A673 (cell line): ENCODE results near the gene CYP27C1. TPM values are rescaled to one million over a fixed set of nuclear protein-coding genes. Genes with fewer than 3 reads are reported as not detected.

Experiments
- BruUV-seq: library from RNA; stranded (reverse); fragments of 400-500 nt; replicated peaks from 2 replicates; lab custom pipeline; 2021; lab: Mats Ljungman, UMichigan
- CTCF ChIA-PET: fragments of 300-600 bp; sonication (Branson Sonifier 250); formaldehyde crosslinking; loops from one replicate; lab custom pipeline; 2022; ENCODE audit warnings: antibody characterized with exemption; lab: Charles Lee
- POLR2A ChIA-PET: fragments of 300-600 bp; sonication (Branson Sonifier 250); formaldehyde crosslinking; loops from one replicate; lab custom pipeline; 2022; ENCODE audit warnings: antibody characterized with exemption; ENCODE audit not compliant: low non-redundant PET; lab: Charles Lee
- DNase-seq: peaks from one replicate; pipeline ENCODE4 v3.0.0-alpha.2; 2015; ENCODE audit warnings: low spot score
- H3K27ac ChIP-seq: fragments of 200-600 bp; sonication (generic); 2 replicates; pipeline ENCODE4 v1.5.1; 2016; ENCODE audit warnings: mixed run types, low read depth, mild to moderate bottlenecking, mixed read lengths, antibody characterized with exemption, low read length; ENCODE audit not compliant: poor library complexity, severe bottlenecking
- H3K27me3 ChIP-seq: fragments of 200-600 bp; sonication (generic); replicated peaks from 2 replicates; pipeline ENCODE4 v1.6.1; 2017; ENCODE audit warnings: mixed run types, low read depth, mild to moderate bottlenecking, mixed read lengths, antibody characterized with exemption, low read length; ENCODE audit not compliant: insufficient read depth, poor library complexity
- H3K36me3 ChIP-seq: fragments of 200-600 bp; sonication (generic); 2 replicates; pipeline ENCODE4 v1.6.1; 2016; ENCODE audit warnings: mixed run types, mild to moderate bottlenecking, mixed read lengths, antibody characterized with exemption, low read length; ENCODE audit not compliant: insufficient read depth, poor library complexity, severe bottlenecking
- H3K4me1 ChIP-seq: fragments of 200-600 bp; sonication (generic); 2 replicates; pipeline ENCODE4 v1.6.1; 2017; ENCODE audit warnings: mixed run types, mild to moderate bottlenecking, mixed read lengths, antibody characterized with exemption, low read length; ENCODE audit not compliant: insufficient read depth, poor library complexity, severe bottlenecking
- H3K4me3 ChIP-seq: fragments of 200-600 bp; sonication (generic); 2 replicates; pipeline ENCODE4 v1.5.1; 2016; ENCODE audit warnings: low read depth, mixed run types, mild to moderate bottlenecking, mixed read lengths, low read length; ENCODE audit not compliant: poor library complexity, severe bottlenecking
- H3K9me3 ChIP-seq: fragments of 200-600 bp; sonication (generic); 2 replicates; pipeline ENCODE4 v1.6.1; 2016; ENCODE audit warnings: mixed run types, low read depth, mild to moderate bottlenecking, mixed read lengths, antibody characterized with exemption, low read length; ENCODE audit not compliant: poor library complexity, severe bottlenecking
- EZH2 ChIP-seq: fragments of 200-600 bp; sonication (generic); IDR thresholded peaks from 2 replicates; pipeline ENCODE4 v1.6.1; 2017; ENCODE audit warnings: borderline replicate concordance, low read depth, mild to moderate bottlenecking, mixed read lengths, antibody characterized with exemption, low read length; ENCODE audit not compliant: poor library complexity, severe bottlenecking
- intact Hi-C: fragments of 100-400 bp; cut with micrococcal nuclease; formaldehyde crosslinking; loops from one replicate; pipeline ENCODE4 v1.10.0; 2022; ENCODE audit not compliant: unreplicated experiment
- total RNA-seq: library from RNA; stranded (reverse); gene quantifications from 2 replicates; pipeline ENCODE4 v1.2.3, GENCODE V29; 2021
- TF ChIP-seq, protein P1 (sequence below): fragments of 300-800, 200-600 bp; sonication (generic); conservative IDR thresholded peaks from 2 replicates; pipeline ENCODE4 v1.5.1; 2017; ENCODE audit warnings: low read depth, mild to moderate bottlenecking, antibody characterized with exemption, low read length, moderate library complexity, mixed read lengths

The CYP27C1 gene
- total RNA-seq, 1 experiment from 2014 or later, result 4.2 TPM

DNA sequence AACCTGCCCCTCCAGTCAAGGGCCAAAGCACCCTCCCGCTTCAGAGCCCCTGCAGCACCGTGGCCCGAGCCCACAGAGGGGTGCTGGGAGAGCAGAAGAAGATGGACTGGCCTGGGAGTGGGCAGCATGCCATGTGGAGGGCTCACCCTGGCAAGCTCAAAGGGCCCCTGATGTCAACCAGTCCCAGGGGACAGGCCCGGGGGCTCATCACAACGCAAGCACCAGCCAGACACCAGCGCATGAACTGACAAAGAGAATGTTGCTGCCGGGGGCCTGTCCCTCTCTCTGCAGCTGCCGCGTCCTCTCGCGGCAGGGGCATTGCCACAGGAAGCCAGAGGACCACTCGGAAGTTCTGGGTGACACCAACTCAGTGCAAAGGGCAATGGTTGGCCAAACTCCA, 82.9 kb downstream of the CYP27C1 start:
- no peaks in the 10 kb centered on the region for H3K4me1 ChIP-seq

DNA sequence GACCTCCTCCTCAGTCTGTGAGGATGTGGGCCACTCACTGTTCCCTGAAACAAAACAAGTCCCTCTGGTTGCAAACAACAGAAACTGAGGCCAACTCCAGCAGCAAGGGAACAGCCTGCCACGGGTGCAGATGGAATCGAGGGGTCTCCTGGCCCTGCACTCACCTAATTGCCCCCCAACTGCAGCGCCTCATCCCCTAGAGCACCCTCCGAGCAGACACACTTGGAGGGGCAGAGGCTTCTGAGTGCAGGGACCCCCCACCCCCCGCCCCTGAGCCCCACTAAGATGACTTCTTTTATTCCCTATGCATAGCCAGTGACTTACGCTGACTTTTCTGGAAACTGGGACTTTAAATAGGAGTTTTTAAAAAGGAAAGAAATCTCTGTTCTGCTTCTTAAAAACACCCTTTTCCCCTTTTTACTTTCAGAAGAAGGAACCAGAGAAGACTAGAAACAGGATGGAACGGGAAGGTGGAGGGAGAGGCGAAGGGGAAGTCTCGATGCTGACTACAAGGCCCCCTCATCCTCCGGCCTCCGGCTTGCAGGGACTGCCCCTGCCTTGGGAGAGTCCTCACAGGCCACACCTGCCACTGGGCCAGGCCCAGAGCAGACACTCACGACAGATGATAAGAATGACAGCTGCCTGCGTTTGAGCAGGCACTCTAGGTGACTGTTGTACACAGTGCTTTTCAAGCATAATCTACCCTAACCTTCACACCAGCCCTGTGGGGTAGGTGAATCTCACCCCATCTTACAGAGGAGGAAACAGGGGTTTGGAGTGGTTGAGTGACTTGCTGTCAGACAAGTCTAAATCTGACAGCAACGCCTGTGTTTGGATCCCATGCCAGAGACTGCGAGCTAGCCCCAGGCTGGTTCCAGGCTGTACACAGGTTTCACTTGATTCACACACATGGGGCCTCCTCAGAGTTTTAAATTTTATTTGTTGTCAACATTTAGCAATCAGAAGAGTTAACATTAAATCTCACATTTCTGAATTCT, 85.0 kb downstream of the CYP27C1 start:
- POLR2A ChIA-PET, result no interaction called here
- BruUV-seq, result no TSS peak

More for the DNA sequence above, 82.9 kb downstream of the CYP27C1 start:
- TF ChIP-seq EZH2, result no peak
- TF ChIP-seq, protein P1, sequence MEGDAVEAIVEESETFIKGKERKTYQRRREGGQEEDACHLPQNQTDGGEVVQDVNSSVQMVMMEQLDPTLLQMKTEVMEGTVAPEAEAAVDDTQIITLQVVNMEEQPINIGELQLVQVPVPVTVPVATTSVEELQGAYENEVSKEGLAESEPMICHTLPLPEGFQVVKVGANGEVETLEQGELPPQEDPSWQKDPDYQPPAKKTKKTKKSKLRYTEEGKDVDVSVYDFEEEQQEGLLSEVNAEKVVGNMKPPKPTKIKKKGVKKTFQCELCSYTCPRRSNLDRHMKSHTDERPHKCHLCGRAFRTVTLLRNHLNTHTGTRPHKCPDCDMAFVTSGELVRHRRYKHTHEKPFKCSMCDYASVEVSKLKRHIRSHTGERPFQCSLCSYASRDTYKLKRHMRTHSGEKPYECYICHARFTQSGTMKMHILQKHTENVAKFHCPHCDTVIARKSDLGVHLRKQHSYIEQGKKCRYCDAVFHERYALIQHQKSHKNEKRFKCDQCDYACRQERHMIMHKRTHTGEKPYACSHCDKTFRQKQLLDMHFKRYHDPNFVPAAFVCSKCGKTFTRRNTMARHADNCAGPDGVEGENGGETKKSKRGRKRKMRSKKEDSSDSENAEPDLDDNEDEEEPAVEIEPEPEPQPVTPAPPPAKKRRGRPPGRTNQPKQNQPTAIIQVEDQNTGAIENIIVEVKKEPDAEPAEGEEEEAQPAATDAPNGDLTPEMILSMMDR, result no peak
- ChIA-PET CTCF (interaction anchor here (0.6 kb wide), 1 partner anchor 16 kb away, joined by 3 read pairs; no protein-coding TSS in a partner anchor), POLR2A (no interaction called here)
- no TSS peak for BruUV-seq
- H3K4me3 ChIP-seq, result no peak overlapping the region
- no peaks in the 10 kb centered on the region for H3K36me3 ChIP-seq
- H3K27ac ChIP-seq, result no peak overlapping the region
- intact Hi-C loops, result no loop called here
- H3K27me3 ChIP-seq, result no peaks in the 10 kb centered on the region
- H3K9me3 ChIP-seq, result no peaks in the 10 kb centered on the region
- DNase-seq, result no peak

DNA sequence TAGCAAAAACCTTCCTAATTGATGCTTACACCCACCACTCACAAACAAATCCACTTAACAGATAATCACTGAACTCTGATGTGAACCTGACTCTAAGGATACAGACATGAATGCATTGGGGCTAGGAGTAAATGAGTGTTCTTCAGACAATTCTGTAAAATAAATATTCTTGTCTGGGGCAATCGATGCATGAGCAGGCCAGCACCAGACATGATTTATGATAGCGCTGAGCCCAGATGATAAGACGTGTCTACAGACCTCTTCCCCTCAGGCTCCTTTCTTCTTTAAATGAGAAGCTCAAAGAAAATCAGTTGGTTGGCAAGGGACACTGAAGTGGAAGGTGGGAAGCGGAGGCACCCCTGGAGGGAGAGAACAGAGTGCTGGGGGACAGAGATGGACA, 85.9 kb downstream of the CYP27C1 start:
- H3K27me3 ChIP-seq, result no peaks in the 10 kb centered on the region
- ChIA-PET CTCF (no interaction called here), POLR2A (no interaction called here)
- TF ChIP-seq EZH2, result no peak
- TF ChIP-seq, protein P1, result no peak
- no peaks in the 10 kb centered on the region for H3K4me1 ChIP-seq
- DNase-seq, result no peak
- H3K9me3 ChIP-seq, result no peaks in the 10 kb centered on the region
- no peaks in the 10 kb centered on the region for H3K36me3 ChIP-seq
- intact Hi-C loops, result no loop called here
- no TSS peak for BruUV-seq
- no peak overlapping the region for H3K4me3 ChIP-seq
- H3K27ac ChIP-seq, result no peak overlapping the region

More for the DNA sequence above, 85.0 kb downstream of the CYP27C1 start:
- intact Hi-C loops, result no loop called here
- H3K36me3 ChIP-seq, result no peaks in the 10 kb centered on the region
- H3K9me3 ChIP-seq, result no peaks in the 10 kb centered on the region
- no peak for DNase-seq
- TF ChIP-seq, protein P1, result no peak
- no peak for TF ChIP-seq EZH2
- H3K27ac ChIP-seq, result no peak overlapping the region
- CTCF ChIA-PET, result no interaction called here
- H3K4me1 ChIP-seq, result no peaks in the 10 kb centered on the region
- H3K27me3 ChIP-seq, result no peaks in the 10 kb centered on the region
- no peak overlapping the region for H3K4me3 ChIP-seq

Other genes with a start within 250 kb of the CYP27C1 start
- 34.1 and 36.2 TPM in 2 replicates for gene BIN1, start 113.1 kb downstream of the CYP27C1 start, total RNA-seq
- 69.5 and 70.2 TPM in 2 replicates for gene ERCC3, start 73.8 kb upstream of the CYP27C1 start, total RNA-seq
- 54.8 and 55.1 TPM in 2 replicates for gene MAP3K2, start 167.7 kb upstream of the CYP27C1 start, total RNA-seq
- gene PROC, start 198.1 kb upstream of the CYP27C1 start, total RNA-seq, result 0.37 TPM in 1 of 2 replicates, not detected in the other